HG03460 (cell line): ENCODE measurements around the gene BAD.
"Not testable (repeated sequence)": the region's sequence is repeated elsewhere in the genome, so short reads cannot be mapped to it uniquely, and the experiment has no call there.

Experiments used
- ATAC-seq: cut with Tn5 transposase; IDR thresholded peaks from one replicate; pipeline ENCODE4 v1.9.1; 2021; ENCODE audit not compliant: unreplicated experiment

Gene BAD

DNA sequence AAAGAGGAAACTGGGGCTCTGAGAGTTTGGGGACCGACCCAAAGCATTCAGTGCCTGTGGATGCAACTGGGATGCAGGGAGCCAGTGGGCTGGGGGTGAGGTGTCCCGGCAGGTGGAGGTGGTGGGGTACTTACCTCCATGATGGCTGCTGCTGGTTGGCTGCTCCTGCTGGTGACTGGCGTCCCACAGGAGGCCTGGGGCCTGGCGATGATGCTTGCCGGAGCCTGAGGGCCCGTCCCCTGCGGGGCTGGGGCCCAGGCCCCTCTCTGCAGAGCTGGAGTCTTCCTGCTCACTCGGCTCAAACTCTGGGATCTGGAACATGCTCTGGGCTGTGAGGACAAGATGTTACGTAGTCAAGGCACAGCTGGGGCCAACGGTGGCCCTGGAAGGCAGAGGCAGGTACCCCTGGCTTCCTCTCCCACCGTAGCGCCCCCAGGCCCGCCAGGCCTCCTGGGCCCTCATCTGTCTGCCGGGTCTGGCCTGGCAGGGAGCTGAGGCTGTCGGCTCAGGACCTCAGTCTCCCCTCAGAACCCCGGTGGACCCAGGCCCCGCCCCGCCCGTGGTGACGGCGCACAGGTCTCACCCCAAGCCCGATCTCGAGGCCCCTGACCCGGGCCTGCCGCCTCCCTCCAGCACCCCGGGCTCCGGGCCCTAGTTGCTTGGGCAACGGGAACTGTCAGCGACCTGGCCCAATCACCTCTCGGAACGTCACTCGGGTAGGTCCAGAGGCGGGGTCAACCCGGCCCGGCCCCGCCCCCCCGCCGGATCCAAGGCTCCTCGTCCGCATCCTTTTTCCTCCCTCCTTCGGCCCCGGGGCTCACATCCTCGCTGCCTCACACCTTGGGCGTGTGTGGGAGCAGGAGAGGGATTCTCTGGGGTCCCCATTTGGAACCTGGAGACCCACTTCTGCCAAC is at the start of gene BAD:
Gene BAD, minus strand, starts transcription at position 618 of the 914 bp plus-strand sequence. Its CDS starts 297 bp downstream, at position 321.
- peak; percentile 63 for ATAC-seq

DNA sequence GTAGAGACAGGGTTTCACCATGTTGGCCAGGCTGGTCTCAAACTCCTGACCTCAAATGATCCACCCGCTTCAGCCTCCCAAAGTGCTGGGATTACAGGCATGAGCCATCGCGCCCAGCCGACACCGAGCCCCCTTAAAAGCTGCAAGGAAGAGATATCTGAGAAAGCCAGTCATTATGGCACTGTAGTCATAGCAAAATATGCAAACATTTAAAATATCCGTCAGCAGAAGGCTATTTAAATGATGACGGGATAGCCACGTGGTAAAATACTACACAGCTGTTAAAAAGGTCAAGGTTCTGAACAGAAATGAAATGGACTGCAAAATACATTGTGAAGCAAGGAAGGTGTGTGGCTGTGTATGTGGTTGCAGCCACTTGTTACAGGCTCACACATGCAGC is 49.1 kb upstream of the BAD start:
- no peak for ATAC-seq

DNA sequence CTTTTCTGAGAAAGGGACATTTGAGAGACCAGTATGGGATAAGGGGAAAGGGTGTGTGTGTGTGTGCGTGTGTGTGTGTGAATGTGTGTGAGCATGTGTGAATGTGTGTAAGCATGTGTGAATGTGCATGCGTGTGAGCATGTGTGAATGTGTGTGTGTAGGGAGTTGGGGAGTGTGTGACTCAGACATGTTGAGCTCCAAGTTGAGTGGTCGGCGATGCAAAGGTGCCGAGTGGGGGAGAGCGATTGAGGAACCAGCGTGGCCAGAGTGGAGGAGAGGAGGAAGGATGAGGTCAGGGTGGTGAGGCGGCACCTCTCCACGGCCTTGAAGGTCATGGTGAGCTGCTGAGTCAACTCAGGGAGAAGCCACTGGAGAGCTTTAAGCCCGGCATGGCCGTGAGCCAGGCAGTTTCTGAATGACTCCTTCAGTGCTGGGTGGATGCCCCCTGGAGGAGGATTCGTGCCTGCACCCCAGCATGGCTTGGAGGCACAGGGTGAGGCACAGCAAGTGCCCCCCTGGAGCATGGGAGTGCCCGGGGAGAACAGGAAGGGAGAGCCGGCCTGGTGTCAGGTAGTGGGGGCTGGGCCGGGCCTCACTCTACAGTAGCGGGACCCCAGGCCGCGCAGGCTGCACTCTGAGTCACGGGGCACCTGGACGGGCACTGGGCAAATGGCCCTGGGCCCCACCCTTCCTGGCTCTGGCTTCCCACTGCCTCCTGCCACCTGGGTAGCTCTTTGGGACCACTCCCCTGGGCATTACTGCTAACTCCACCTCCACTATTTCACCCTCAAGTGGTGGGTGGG is 47.3 kb upstream of the BAD start:
- no peak for ATAC-seq

DNA sequence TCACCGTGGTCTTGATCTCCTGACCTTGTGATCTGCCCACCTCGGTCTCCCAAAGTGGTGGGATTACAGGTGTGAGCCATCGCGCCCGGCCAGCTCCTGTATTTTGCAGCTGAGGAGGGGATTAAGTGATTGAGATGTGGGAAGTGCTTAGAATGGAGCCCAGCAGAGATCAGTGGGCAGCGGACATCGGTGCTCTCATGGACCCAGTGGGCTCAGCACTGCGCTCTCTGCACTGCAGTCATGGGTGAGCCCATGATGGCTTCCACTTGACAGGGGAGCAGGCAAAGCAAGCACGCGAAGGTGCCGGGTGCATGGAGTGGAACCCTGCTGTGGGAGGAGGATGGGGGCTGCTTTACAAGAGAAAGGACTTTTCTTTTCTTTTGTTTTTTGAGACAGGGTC is 46.4 kb upstream of the BAD start:
- ATAC-seq: no peak

DNA sequence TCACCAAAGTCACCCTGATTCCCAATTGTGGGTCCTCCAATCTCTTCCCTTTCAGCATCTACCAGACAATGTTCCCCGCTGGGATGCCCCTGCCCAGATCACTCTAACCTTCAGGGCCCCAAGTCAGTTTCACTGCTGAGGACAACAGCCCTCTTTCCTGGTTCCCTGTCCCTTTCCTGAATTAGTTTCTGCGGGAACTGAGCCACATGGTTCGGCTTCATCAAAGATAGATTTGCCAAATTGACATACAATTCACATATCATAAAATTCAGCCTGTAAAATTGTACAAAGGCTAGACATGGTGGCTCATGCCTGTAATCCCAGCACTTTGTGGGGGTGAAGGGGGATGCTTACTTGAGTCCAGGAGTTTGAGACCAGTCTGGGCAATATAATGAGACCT is 43.5 kb upstream of the BAD start:
- no peak for ATAC-seq

DNA sequence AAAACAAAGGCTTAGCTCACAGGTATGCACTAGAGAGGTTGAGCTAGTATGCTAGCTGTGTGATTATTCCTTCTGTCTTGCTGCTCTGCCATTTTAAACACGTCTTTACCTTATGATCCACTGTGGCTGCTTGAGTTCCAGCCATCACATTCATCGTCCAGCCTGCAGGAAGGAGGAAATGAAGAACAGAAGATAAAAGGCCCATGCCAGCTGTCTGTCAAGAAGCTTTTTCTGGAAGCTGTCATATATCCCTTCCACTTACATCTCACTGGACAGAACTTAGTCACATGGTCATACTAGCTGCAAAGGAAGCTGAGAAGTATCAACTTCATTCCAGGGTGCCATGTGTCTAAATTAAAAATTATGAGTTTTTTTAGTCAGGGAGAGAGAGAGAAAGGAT is 42.9 kb upstream of the BAD start:
- ATAC-seq: no peak

DNA sequence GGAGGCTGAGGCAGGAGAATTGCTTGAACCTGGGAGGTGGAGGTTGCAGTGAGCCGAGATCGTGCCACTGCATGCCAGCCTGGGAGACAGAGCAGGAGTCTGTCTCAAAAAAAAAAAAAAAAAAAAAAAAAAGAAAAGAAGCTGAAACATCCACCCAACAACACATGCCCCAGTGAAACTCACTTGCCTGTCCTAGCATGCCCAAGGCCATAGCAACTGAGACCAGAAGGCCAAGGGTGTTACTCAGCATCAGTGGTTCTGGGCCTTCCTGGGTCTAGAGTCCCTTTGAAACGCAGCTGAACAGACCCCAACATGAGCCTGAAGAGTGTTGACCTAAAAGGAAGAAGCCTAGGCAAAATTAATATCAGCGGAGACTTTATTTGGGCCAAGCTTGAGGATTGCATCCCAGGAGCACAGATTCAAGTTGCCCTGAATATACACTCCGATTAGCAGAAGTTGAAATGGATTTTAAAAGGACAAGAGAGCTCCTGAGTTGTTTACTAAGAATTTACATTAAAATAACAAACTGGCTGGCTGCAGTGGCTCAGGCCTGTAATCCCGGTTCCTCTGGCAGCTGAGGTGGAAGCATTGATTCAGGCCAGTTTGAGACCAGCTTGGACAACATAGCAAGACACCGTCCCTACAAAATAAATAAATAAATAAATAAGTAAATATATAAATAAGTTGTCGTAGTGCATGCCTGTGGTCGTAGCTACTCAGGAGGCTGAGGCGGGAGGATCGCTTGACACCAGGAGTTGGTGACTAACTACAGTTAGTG is 40.4 kb upstream of the BAD start:
- ATAC-seq: no peak

DNA sequence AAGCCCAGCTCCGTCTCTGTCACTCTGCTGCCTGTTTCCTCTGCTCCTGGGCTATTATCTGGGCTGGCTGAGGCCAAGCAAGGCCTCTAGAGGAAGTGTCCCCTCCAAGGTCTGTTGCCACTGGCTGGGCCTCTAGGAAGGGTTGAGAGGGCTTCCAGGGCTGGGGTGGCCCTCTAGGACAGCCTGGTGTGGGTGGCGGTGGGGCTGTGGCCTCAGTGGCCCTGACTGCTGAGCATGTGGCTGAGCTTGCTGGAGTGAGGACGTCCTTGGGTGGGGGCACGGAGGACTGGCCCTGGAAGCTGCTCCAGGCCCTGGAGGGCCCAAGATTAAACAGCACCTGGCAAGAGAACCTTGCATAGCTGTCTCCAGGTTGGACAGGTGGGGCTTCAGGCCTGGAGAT is 39.5 kb upstream of the BAD start:
- ATAC-seq: not testable (repeated sequence)

DNA sequence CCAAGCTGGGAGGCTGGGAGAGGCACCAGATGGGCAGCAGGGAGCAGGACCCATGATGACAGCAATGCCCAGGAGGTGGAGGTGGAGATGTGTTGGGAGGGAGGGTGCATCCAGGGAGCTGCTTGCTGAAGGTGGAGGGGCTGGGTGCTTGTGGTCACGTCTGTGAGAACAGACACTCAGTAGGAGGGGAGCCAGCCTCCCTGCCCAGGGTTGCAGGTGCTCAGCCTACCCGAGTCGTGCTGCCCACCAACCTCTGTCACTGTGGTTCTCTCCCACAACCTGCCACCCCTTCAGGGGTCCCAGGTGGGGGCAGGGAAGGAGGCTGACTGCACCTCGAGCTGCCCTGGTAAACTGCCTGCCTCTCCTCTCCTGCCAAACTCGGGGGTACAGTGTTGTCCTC is 38.9 kb upstream of the BAD start:
- ATAC-seq: no peak

DNA sequence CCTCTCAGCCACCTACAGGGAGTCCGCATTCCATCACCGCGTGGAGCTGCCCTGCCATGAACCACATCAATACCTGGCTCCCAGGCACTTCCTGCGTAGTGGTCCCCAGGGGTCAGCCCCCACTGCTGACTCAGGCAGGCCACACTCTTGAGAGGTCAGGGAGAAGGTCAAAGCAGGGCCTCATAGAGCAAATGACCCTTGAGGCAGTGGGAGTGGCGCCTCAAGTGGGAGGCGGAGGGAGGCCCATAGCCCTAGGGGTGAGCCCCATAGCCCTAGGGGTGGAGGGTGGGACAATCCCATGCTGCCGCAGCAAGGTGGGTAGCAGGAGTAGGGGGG is 38.4 kb upstream of the BAD start:
- no peak for ATAC-seq

DNA sequence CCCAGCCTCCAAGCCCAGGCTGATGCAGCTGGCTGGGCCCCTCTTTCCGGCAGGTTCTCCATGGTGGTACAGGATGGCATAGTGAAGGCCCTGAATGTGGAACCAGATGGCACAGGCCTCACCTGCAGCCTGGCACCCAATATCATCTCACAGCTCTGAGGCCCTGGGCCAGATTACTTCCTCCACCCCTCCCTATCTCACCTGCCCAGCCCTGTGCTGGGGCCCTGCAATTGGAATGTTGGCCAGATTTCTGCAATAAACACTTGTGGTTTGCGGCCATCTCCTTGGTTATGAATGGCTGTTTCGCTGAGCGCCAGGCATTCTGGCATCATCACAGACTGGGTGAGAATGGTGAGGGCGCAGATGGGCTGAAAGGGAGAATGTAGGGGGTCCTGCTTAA is 37.1 kb upstream of the BAD start:
- no peak for ATAC-seq

DNA sequence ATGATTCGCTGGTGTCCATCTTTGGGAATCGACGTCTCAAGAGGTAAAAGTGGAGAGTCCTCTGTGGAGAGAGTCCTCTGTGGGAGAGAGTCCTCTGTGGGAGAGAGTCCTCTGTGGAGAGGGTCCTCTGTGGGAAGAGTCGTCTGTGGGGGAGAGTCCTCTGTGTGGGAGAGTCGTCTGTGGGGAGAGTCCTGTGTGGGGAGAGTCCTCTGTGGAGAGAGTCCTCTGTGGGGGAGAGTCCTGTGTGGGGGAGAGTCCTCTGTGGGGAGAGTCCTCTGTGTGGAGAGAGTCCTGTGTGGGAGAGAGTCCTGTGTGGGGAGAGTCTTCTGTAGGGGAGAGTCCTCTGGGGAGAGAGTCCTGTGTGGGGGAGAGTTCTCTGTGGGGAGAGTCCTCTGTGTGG is 36.6 kb upstream of the BAD start:
- ATAC-seq: no peak

DNA sequence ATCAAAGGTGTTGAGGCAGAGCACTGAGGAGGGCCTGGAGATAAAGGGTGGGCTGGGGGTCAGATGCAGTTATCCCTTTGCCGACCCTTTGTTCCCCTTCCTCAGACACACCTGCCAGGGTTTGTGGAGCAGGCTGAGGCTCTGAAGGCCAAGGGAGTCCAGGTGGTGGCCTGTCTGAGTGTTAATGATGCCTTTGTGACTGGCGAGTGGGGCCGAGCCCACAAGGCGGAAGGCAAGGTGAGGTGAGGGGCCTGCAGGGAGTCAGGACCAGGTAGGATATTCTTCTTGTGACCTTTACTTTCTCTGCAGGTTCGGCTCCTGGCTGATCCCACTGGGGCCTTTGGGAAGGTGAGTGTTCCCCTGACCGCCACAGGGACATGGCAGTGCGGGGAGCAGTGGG is 36.1 kb upstream of the BAD start:
- ATAC-seq: no peak

DNA sequence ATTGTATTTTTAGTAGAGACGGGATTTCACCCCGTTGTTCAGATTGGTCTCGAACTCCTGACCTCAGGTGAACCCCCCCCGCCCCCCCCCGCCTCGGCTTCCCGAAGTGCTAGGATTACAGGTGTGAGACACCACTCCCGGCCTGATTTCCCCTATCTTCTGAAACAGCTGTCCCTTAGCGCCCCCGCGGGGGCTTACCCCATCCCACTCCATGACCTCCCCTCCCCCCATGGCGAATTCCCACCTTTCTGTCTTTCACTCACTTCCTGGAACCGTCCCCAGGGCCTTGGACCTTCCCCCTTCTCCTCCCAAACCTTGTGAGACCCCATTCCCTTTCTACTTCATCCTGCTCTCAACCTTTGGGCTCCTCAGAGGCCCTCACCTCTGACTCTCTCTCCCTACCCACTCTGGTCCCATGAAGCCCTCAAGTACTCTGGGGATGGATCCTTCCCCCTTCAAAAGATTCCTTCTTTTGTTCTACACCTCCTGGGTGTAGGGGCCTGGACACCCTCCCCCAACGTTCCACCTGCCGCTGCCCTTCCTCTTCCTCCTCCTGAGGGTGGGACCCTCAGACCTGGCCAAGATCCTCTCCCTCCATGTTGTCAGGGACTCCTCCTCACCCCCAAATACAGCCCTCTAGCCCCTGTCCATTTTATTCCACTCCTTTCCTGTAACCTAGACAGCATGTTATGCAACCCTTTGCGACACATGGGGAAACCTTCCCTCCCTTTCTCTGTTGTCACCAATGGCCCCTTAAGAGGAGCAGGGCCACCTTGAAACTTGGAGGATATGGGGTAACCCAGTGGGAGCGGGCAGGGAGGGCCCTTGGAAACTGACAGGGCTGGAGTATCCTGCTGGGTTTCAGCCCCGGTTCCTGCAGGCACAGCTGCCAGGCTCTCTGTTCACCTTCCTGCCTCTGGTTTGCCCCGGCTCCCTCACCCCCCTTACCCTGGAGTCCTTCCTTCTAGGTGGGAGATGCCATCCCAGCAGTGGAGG is 34.6 kb upstream of the BAD start:
- ATAC-seq: no peak

DNA sequence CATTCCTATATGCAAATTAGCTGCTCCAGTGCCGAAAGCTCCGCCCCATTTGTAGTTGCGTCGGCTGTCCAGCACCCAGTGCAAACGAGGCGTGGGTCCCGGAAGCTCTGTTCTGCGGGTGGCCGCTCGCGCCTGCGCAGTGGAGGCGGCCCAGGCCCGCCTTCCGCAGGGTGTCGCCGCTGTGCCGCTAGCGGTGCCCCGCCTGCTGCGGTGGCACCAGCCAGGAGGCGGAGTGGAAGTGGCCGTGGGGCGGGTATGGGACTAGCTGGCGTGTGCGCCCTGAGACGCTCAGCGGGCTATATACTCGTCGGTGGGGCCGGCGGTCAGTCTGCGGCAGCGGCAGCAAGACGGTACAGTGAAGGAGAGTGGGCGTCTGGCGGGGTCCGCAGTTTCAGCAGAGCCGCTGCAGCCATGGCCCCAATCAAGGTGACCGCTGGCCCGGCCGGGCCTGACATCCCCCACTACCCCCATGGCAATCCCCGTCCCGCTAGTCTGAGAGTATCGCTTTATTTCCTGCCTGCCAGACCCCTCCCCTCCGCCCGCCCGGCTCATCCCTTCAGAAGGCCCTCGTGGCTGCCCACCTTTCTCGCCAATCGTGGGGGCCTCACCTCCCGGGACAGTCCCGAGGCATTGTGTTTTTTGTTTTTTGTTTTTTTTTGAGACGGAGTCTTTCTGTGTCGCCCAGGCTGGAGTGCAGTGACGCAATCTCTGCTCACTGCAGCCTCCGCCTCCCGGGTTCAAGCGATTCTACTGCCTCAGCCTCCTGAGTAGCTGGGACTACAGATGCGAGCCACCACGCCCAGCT is 33.7 kb upstream of the BAD start, which contains the start of gene PRDX5:
Gene PRDX5, plus strand, starts transcription at position 161 of the 805 bp plus-strand sequence. Its CDS starts 95 bp downstream, at position 256.
- peak; percentile 72 for ATAC-seq

DNA sequence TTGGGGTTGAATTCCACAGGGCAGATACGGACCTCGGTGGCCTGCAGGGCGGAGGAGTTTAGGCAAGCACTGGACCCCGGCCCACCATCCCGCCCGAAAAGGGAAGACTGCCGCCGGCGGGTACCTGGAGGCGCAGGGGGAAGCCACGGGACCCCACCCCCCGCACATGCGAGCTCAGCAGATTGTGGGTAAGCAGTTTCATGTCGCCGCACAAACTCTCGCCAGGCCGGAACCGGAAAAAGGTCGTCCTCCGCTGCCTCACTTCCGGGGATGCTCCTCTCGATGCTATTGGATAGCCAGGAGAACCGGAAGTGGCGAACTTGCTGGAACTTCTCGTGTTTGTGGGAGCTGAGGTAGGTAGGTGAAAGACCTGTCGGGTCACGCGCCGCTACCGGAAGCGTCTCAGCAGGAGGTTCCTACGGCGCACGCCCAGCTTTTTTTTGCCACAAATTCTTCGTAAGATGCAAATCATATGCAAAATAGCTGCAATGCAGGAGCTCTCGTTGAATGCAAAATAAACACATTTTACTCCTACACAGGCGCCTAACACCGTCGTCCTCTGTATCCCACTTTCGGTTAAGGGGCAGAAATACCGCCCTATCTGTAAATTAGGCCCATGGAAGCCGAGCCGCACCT is 33.0 kb upstream of the BAD start, which contains the start of gene TRMT112:
Gene TRMT112, minus strand, starts transcription at position 235 of the 636 bp plus-strand sequence. Its CDS starts 33 bp downstream, at position 202.
- ATAC-seq: peak; percentile 58

DNA sequence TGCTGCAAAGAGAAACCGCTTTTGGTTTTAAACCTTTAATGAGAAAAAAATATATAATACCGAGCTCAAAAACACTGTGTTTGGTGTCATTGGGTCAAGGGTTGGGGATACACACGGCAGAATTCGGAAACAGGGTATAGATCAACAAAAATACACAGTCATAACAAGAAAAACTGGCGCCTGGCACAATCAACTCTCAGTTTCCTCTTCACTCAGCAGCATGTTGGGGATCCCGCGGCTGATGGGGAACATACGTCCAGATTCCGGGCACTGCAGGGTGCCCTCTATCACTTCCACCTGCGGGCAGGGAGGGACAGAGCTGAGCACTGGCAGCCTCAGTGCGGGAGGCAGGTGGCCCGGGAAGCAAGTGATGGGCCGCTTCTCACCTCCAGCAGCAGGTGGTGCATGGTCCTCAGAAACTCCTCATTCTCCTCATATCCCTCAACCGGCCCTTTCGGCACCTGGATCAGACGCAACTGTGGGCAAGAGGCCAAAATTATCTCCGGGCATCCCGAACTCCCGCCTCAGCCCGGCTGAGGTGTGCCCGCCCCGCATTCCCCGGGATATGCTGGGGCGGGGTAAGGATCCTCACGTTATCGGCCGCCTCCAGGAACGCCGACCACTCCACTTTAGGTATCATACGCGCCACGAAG is 32.3 kb upstream of the BAD start:
- peak; percentile 2 for ATAC-seq
